Hepatocyte (in vitro differentiated cells): ENCODE data around the gene POLR3H.

Source experiments
- CTCF ChIP-seq: fragments of 200-600 bp; sonication (generic); IDR thresholded peaks from 2 replicates; pipeline ENCODE4 v1.5.1; 2016; ENCODE audit warnings: antibody characterized with exemption, mild to moderate bottlenecking; ENCODE audit not compliant: poor library complexity
- EZH2 ChIP-seq: fragments of 200-600 bp; sonication (generic); IDR thresholded peaks from 2 replicates; pipeline ENCODE4 v1.6.1; 2016; ENCODE audit warnings: antibody characterized with exemption, mild to moderate bottlenecking, borderline replicate concordance

- TF ChIP-seq EZH2: no peak
- TF ChIP-seq CTCF: no peak
Observed at GRCh38 chr22:41487037-41487935, 57.0 kb downstream of the POLR3H start.
